A549 (cell line): ENCODE measurements around the gene NGF.

ENCODE experiments used
- JUN ChIP-seq, 2 experiments: fragments of >200 bp; sonication (Bioruptor Twin); formaldehyde crosslinking; IDR thresholded peaks; 2 replicates in 1 of 2; 3 replicates in 1 of 2; pipeline ENCODE4 v1.6.1; 2016 to 2017
- NR3C1 ChIP-seq: fragments of >200 bp; sonication (Bioruptor Twin); formaldehyde crosslinking; IDR thresholded peaks from 3 replicates; pipeline ENCODE4 v1.6.1; 2017
- POLR2AphosphoS2 ChIP-seq: conservative IDR thresholded peaks from 2 replicates; pipeline ENCODE4 v1.6.1; 2012; ENCODE audit warnings: low read length, improper control_type of control experiment, inconsistent platforms
- SMC3 ChIP-seq: fragments of >200 bp; sonication (Bioruptor Twin); formaldehyde crosslinking; IDR thresholded peaks from 3 replicates; pipeline ENCODE4 v1.6.1; 2018; ENCODE audit warnings: inconsistent platforms
- TF ChIP-seq, protein P1 (sequence below): IDR thresholded peaks from 2 replicates; pipeline ENCODE4 v1.6.1; 2012; ENCODE audit warnings: low read depth, borderline replicate concordance
- TF ChIP-seq, protein P2 (sequence below): fragments of 200-600 bp; sonication (generic); IDR thresholded peaks from 2 replicates; pipeline ENCODE4 v1.6.1; 2016; ENCODE audit warnings: antibody characterized with exemption, mild to moderate bottlenecking, moderate library complexity
- TF ChIP-seq, protein P3 (sequence below): fragments of 150-350 bp; IDR thresholded peaks from 2 replicates; pipeline ENCODE4 v1.6.1; 2014; ENCODE audit warnings: low read depth, mild to moderate bottlenecking, low read length

DNA sequence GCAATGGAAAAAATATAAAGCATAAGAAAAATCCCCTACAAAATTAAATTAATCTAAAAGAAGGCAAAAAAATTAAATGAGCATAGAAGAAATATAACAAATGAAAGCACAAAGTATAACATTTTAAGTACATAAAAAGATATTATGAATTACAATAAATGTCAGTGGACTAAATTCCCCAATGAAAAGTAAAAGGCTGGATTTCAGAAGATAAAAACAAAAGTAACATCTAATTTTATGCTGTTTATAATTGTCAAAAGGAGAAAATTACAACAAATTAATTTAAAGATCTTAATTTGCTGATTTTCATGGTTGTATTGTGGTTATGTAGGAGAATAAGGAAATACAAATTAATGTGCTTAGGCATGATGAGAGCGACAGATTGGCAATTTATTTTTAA, 92.8 kb downstream of the NGF start:
- TF ChIP-seq POLR2AphosphoS2 (no peak), SMC3 (no peak), NR3C1 (no peak), JUN (IDR thresholded peaks at IDR 0.05) (no peak)
- TF ChIP-seq, protein P1, sequence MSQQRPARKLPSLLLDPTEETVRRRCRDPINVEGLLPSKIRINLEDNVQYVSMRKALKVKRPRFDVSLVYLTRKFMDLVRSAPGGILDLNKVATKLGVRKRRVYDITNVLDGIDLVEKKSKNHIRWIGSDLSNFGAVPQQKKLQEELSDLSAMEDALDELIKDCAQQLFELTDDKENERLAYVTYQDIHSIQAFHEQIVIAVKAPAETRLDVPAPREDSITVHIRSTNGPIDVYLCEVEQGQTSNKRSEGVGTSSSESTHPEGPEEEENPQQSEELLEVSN: no peak
- TF ChIP-seq, protein P2, sequence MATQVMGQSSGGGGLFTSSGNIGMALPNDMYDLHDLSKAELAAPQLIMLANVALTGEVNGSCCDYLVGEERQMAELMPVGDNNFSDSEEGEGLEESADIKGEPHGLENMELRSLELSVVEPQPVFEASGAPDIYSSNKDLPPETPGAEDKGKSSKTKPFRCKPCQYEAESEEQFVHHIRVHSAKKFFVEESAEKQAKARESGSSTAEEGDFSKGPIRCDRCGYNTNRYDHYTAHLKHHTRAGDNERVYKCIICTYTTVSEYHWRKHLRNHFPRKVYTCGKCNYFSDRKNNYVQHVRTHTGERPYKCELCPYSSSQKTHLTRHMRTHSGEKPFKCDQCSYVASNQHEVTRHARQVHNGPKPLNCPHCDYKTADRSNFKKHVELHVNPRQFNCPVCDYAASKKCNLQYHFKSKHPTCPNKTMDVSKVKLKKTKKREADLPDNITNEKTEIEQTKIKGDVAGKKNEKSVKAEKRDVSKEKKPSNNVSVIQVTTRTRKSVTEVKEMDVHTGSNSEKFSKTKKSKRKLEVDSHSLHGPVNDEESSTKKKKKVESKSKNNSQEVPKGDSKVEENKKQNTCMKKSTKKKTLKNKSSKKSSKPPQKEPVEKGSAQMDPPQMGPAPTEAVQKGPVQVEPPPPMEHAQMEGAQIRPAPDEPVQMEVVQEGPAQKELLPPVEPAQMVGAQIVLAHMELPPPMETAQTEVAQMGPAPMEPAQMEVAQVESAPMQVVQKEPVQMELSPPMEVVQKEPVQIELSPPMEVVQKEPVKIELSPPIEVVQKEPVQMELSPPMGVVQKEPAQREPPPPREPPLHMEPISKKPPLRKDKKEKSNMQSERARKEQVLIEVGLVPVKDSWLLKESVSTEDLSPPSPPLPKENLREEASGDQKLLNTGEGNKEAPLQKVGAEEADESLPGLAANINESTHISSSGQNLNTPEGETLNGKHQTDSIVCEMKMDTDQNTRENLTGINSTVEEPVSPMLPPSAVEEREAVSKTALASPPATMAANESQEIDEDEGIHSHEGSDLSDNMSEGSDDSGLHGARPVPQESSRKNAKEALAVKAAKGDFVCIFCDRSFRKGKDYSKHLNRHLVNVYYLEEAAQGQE: no peak
- TF ChIP-seq, protein P3, sequence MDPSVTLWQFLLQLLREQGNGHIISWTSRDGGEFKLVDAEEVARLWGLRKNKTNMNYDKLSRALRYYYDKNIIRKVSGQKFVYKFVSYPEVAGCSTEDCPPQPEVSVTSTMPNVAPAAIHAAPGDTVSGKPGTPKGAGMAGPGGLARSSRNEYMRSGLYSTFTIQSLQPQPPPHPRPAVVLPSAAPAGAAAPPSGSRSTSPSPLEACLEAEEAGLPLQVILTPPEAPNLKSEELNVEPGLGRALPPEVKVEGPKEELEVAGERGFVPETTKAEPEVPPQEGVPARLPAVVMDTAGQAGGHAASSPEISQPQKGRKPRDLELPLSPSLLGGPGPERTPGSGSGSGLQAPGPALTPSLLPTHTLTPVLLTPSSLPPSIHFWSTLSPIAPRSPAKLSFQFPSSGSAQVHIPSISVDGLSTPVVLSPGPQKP: no peak
